Mesendoderm (in vitro differentiated cells): ENCODE results near the gene KRI1.

ENCODE experiments used
- DNase-seq: peaks from one replicate; pipeline ENCODE4 v3.0.0; 2013
- H2AK5ac ChIP-seq: 2 replicates; pipeline ENCODE4 v1.6.1; 2013; ENCODE audit warnings: low read length, inconsistent platforms
- H2BK120ac ChIP-seq: 2 replicates; pipeline ENCODE4 v1.6.1; 2013; ENCODE audit warnings: low read depth, mild to moderate bottlenecking, low read length, moderate library complexity, mixed read lengths
- H2BK15ac ChIP-seq: replicated peaks from 2 replicates; pipeline ENCODE4 v1.6.1; 2013; ENCODE audit warnings: low read depth, mild to moderate bottlenecking, moderate library complexity
- H2BK5ac ChIP-seq: 2 replicates; pipeline ENCODE4 v1.6.1; 2013; ENCODE audit warnings: low read length, inconsistent platforms
- H3K18ac ChIP-seq: 2 replicates; pipeline ENCODE4 v1.6.1; 2013; ENCODE audit warnings: mild to moderate bottlenecking, low read length, mixed read lengths
- H3K23ac ChIP-seq: one replicate; pipeline ENCODE4 v1.6.1; 2013; ENCODE audit warnings: low read length
- H3K27ac ChIP-seq: 2 replicates; pipeline ENCODE4 v1.5.1; 2013; ENCODE audit warnings: low read depth, mild to moderate bottlenecking, inconsistent platforms, low read length, moderate library complexity
- H3K27me3 ChIP-seq: 2 replicates; pipeline ENCODE4 v1.6.1; 2013; ENCODE audit warnings: low read length, control low read depth, mild to moderate bottlenecking, inconsistent platforms; ENCODE audit not compliant: insufficient read depth, poor library complexity
- H3K36me3 ChIP-seq: 2 replicates; pipeline ENCODE4 v1.6.1; 2013; ENCODE audit warnings: low read length, inconsistent platforms; ENCODE audit not compliant: control insufficient read depth, insufficient read depth
- H3K4ac ChIP-seq: one replicate; pipeline ENCODE4 v1.6.1; 2013; ENCODE audit warnings: low read depth, mild to moderate bottlenecking, low read length, moderate library complexity
- H3K4me1 ChIP-seq: 2 replicates; pipeline ENCODE4 v1.6.1; 2013; ENCODE audit warnings: low read depth, low read length, inconsistent platforms; ENCODE audit not compliant: control insufficient read depth
- H3K4me2 ChIP-seq: 2 replicates; pipeline ENCODE4 v1.6.1; 2013; ENCODE audit warnings: low read length
- H3K4me3 ChIP-seq: 2 replicates; pipeline ENCODE4 v1.5.1; 2013; ENCODE audit warnings: mild to moderate bottlenecking, low read length
- H3K56ac ChIP-seq: one replicate; pipeline ENCODE4 v1.6.1; 2013; ENCODE audit warnings: low read length
- H3K79me1 ChIP-seq: 2 replicates; pipeline ENCODE4 v1.6.1; 2013; ENCODE audit warnings: low read length, inconsistent platforms
- H3K79me2 ChIP-seq: 2 replicates; pipeline ENCODE4 v1.6.1; 2013; ENCODE audit warnings: mild to moderate bottlenecking, low read length; ENCODE audit not compliant: control insufficient read depth, insufficient read depth
- H3K9ac ChIP-seq: 2 replicates; pipeline ENCODE4 v1.6.1; 2013; ENCODE audit warnings: low read length, inconsistent platforms
- H4K5ac ChIP-seq: one replicate; pipeline ENCODE4 v1.6.1; 2013; ENCODE audit warnings: low read length
- H4K8ac ChIP-seq: one replicate; pipeline ENCODE4 v1.6.1; 2013; ENCODE audit warnings: low read depth, mild to moderate bottlenecking, control low read depth, low read length, moderate library complexity
- WGBS: extraction: QIAGEN DNeasy Blood & Tissue Kit; methylation state at CpG from one replicate; pipeline ENCODE4 v1.1.7; 2013; ENCODE audit warnings: low lambda C conversion rate, missing lambda C conversion rate; ENCODE audit not compliant: insufficient coverage; ENCODE audit errors: extremely low coverage; 5-methylcytosine and 5-hydroxymethylcytosine counted together

The KRI1 gene

DNA sequence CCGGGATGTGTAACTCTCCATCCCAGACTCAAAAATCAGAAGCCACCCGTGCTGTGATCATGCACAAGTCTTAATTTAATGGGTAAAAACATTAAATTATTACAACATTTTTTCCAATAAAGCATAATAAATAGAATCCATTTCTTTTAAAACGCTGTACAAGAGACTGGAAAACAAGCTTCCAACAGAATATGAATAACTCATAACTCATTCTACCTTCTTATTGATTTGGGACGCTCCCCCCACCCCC is 523 bp upstream of the KRI1 start:
- Histone ChIP-seq H3K4ac (no peak overlapping the region), H3K9ac (peak overlapping the region; percentile 53), H3K18ac (no peak overlapping the region), H3K4me2 (peak overlapping the region; percentile 71), H2BK120ac (no peak overlapping the region), H3K27ac (no peak overlapping the region), H3K4me3 (peak overlapping the region; percentile 28), H3K79me2 (peaks cover 3% of the 10 kb centered on the region), H3K27me3 (no peaks in the 10 kb centered on the region), H3K79me1 (peaks cover 3% of the 10 kb centered on the region), H4K5ac (no peak overlapping the region), H2BK5ac (no peak overlapping the region), H4K8ac (no peak overlapping the region), H3K36me3 (no peaks in the 10 kb centered on the region), H3K4me1 (peaks cover 2% of the 10 kb centered on the region), H3K23ac (no peak overlapping the region), H2BK15ac (no peak overlapping the region), H3K56ac (peak overlapping the region; percentile 74), H2AK5ac (no peak overlapping the region)
- no CpG with 5 or more reads among the region's 4 CpGs for WGBS
- DNase-seq = no peak

- Histone ChIP-seq H3K4me1 (peaks cover 2% of the 10 kb centered on the region), H3K56ac (peak overlapping the region; percentile 97), H4K8ac (no peak overlapping the region), H3K36me3 (peaks cover 3% of the 10 kb centered on the region), H2BK120ac (no peak overlapping the region), H3K4me2 (peak overlapping the region; percentile 80), H3K27ac (peak overlapping the region; percentile 91), H3K4ac (peak overlapping the region; percentile 82), H2BK15ac (no peak overlapping the region), H3K23ac (peak overlapping the region; percentile 80), H2BK5ac (no peak overlapping the region), H3K27me3 (no peaks in the 10 kb centered on the region), H3K18ac (peak overlapping the region; percentile 80), H4K5ac (no peak overlapping the region), H3K79me1 (peaks cover 3% of the 10 kb centered on the region), H3K9ac (peak overlapping the region; percentile 95), H3K79me2 (peaks cover 3% of the 10 kb centered on the region), H2AK5ac (no peak overlapping the region), H3K4me3 (peak overlapping the region; percentile 83)
- no CpG with 5 or more reads among the region's 10 CpGs for WGBS
- DNase-seq = peak; percentile 77
These were observed 713 bp downstream of the KRI1 start for GRCh38 chr19:10565028-10565566.

- Histone ChIP-seq H3K9ac (no peak overlapping the region), H2BK15ac (no peak overlapping the region), H2AK5ac (no peak overlapping the region), H3K4me3 (no peak overlapping the region), H3K27ac (no peak overlapping the region), H3K56ac (no peak overlapping the region), H2BK120ac (no peak overlapping the region), H2BK5ac (no peak overlapping the region), H3K79me2 (peaks cover 3% of the 10 kb centered on the region), H3K4me1 (peaks cover 2% of the 10 kb centered on the region), H3K4me2 (no peak overlapping the region), H4K8ac (no peak overlapping the region), H3K79me1 (peaks cover 3% of the 10 kb centered on the region), H3K23ac (no peak overlapping the region), H3K4ac (no peak overlapping the region), H3K36me3 (peaks cover 9% of the 10 kb centered on the region), H3K27me3 (no peaks in the 10 kb centered on the region), H4K5ac (no peak overlapping the region), H3K18ac (no peak overlapping the region)
- no CpG with 5 or more reads among the region's 5 CpGs for WGBS
- no peak for DNase-seq
These were observed 3.2 kb downstream of the KRI1 start for GRCh38 chr19:10562609-10563008.

DNA sequence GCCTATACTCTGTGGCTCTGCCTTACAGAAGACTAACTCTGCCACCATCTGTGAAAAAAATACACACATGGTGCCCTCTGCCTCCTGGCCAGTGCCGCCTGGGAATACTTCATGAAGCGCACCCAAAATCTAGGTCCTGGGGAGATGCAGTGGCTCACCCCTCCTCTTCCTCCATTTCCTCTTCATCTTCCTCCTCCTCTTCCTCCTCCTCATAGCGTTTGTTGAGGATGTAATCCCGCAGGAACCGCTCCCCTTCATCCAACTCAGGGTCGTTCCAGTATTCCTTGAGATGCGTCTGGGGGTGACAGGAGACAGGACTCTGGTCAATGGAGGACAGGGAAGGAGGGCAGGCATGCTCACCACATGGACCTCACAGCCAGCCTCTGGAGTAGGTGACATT is 5.7 kb downstream of the KRI1 start:
- H3K23ac ChIP-seq = no peak overlapping the region
- H2BK15ac ChIP-seq = no peak overlapping the region
- no peaks in the 10 kb centered on the region for H3K27me3 ChIP-seq
- H3K9ac ChIP-seq = no peak overlapping the region
- no peaks in the 10 kb centered on the region for H3K79me2 ChIP-seq
- H3K4me1 ChIP-seq = peaks cover 2% of the 10 kb centered on the region
- no peak overlapping the region for H3K56ac ChIP-seq
- no peak overlapping the region for H3K4me2 ChIP-seq
- H4K8ac ChIP-seq = no peak overlapping the region
- peaks cover 12% of the 10 kb centered on the region for H3K36me3 ChIP-seq
- peaks cover 3% of the 10 kb centered on the region for H3K79me1 ChIP-seq
- no peak overlapping the region for H2BK5ac ChIP-seq
- no peak for DNase-seq
- no peak overlapping the region for H2AK5ac ChIP-seq
- no CpG with 5 or more reads among the region's 7 CpGs for WGBS
- no peak overlapping the region for H3K4me3 ChIP-seq
- H2BK120ac ChIP-seq = no peak overlapping the region
- H3K4ac ChIP-seq = no peak overlapping the region
- no peak overlapping the region for H4K5ac ChIP-seq
- no peak overlapping the region for H3K27ac ChIP-seq
- no peak overlapping the region for H3K18ac ChIP-seq

DNA sequence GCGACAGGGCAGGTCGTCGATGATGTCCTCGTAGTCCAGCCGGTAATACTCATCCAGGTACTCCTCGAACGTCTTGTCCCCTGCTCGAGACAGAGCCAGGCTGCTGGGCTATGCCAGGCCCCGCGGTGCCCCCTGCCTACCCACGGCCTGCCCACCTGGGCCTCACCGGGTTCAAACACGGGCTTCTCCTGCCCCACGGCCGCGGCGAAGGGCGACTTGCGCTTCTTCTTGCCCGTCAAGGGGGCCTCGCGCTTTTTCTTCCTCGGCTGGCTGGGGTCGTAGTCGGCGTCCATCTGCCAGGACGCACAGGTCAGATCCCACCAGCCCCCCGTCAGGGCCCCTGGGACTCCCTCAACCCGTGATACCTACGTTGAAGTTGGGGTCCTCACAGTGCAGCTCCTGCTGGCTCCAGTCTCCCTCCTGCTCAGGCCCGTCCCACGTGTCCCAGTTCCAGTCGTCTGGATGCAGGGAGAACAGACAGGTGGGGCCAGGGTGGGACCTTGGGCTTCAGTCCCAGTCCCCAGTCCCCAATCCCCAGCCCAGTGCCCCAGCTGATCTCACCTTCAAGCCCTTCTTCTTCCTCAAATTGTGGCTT is 8.1 kb downstream of the KRI1 start:
- no peak overlapping the region for H3K4me2 ChIP-seq
- no peak overlapping the region for H2AK5ac ChIP-seq
- no peak overlapping the region for H2BK120ac ChIP-seq
- no peak for DNase-seq
- no peak overlapping the region for H4K5ac ChIP-seq
- H3K27me3 ChIP-seq = no peaks in the 10 kb centered on the region
- no peak overlapping the region for H4K8ac ChIP-seq
- no peaks in the 10 kb centered on the region for H3K4me1 ChIP-seq
- no peak overlapping the region for H2BK5ac ChIP-seq
- no CpG with 5 or more reads among the region's 33 CpGs for WGBS
- no peak overlapping the region for H3K9ac ChIP-seq
- peaks cover 15% of the 10 kb centered on the region for H3K36me3 ChIP-seq
- H3K27ac ChIP-seq = no peak overlapping the region
- H3K4ac ChIP-seq = no peak overlapping the region
- no peak overlapping the region for H3K18ac ChIP-seq
- H3K23ac ChIP-seq = no peak overlapping the region
- no peak overlapping the region for H2BK15ac ChIP-seq
- no peak overlapping the region for H3K4me3 ChIP-seq
- H3K56ac ChIP-seq = no peak overlapping the region
- no peaks in the 10 kb centered on the region for H3K79me2 ChIP-seq
- H3K79me1 ChIP-seq = peaks cover 3% of the 10 kb centered on the region

DNA sequence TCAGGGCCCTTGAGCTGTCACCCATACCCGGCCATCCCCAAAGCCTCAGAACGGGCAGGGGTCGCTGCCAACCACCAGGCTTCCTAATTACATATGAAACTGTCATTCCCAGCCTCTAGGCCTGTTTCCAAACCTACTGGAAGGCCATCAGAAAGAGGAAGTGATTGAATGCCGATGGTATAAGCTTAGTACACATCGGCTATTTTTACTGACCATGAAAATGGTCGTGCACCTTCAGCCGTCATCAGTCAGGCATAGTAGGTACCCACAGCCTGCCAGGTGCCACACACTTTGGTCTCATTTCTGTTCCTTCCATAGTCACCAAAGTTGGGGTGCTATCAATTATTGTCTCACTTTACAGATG is 10.2 kb downstream of the KRI1 start:
- H3K4ac ChIP-seq = no peak overlapping the region
- H3K4me2 ChIP-seq = no peak overlapping the region
- H3K23ac ChIP-seq = no peak overlapping the region
- no peak overlapping the region for H4K8ac ChIP-seq
- H3K4me1 ChIP-seq = no peaks in the 10 kb centered on the region
- peaks cover 17% of the 10 kb centered on the region for H3K36me3 ChIP-seq
- H2BK120ac ChIP-seq = no peak overlapping the region
- no peak overlapping the region for H4K5ac ChIP-seq
- no peak overlapping the region for H3K4me3 ChIP-seq
- no peaks in the 10 kb centered on the region for H3K79me2 ChIP-seq
- H3K27ac ChIP-seq = no peak overlapping the region
- no CpG with 5 or more reads among the region's 7 CpGs for WGBS
- H3K9ac ChIP-seq = no peak overlapping the region
- H2AK5ac ChIP-seq = no peak overlapping the region
- no peak overlapping the region for H3K18ac ChIP-seq
- H3K56ac ChIP-seq = no peak overlapping the region
- H3K27me3 ChIP-seq = no peaks in the 10 kb centered on the region
- no peak for DNase-seq
- no peak overlapping the region for H2BK15ac ChIP-seq
- H3K79me1 ChIP-seq = no peaks in the 10 kb centered on the region
- no peak overlapping the region for H2BK5ac ChIP-seq
